PC-3 (cell line): ENCODE data around the gene TNFRSF11A.

Source experiments
- CTCF ChIP-seq: fragments of 300-600 bp; sonication (generic); conservative IDR thresholded peaks from 2 replicates; pipeline ENCODE4 v1.5.1; 2017; ENCODE audit warnings: antibody characterized with exemption, low read depth, mild to moderate bottlenecking, low read length
- EZH2 ChIP-seq: fragments of 300-600 bp; sonication (generic); IDR thresholded peaks from one replicate; pipeline ENCODE4 v1.6.1; 2017; ENCODE audit warnings: antibody characterized with exemption, mild to moderate bottlenecking, low read length; ENCODE audit not compliant: unreplicated experiment
- EZH2phosphoT487 ChIP-seq: fragments of 300-600 bp; sonication (generic); IDR thresholded peaks from 2 replicates; pipeline ENCODE4 v1.6.1; 2018; ENCODE audit warnings: mild to moderate bottlenecking, antibody characterized with exemption, low read length, borderline replicate concordance

- TF ChIP-seq EZH2 (no peak), CTCF (no peak), EZH2phosphoT487 (no peak)
Observed at GRCh38 chr18:62281684-62282083, 43.4 kb upstream of the TNFRSF11A start.
